Measurements from ENCODE around the gene KLRF1.
"Not testable (repeated sequence)": the region's sequence is repeated elsewhere in the genome, so short reads cannot be mapped to it uniquely, and the experiment has no call there.

KLRF1 gene

DNA sequence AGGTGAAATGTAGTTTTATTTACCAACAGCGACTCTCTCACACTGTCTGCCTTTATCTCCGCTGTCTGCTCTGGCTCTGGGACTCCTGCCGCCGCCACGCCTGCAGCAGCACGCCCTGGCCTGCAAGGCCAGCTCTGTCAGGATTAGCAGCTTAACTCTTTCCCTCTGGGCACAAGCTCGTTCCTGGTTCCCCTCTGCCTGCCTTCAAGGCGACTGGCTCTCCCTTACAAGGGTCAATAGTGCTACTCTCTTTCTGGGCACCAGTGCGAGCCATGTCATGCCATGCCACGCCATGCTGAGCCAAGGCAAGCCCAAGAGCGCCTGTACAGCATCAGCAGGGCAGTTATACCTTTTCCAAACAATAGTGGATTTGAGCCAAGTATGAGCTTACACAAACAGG lies 45.5 kb downstream of the KLRF1 start:
- ATAC-seq = no peak
- Mint-ChIP-seq H3K4me1 (peaks cover 14% of the 10 kb centered on the region), H3K36me3 (peaks cover 21% of the 10 kb centered on the region), H3K27ac (peak overlapping the region; percentile 52), H3K9me3 (no peaks in the 10 kb centered on the region), H3K4me3 (no peak overlapping the region)
- DNase-seq (ENCODE audit: low spot score in 2 of 2) = no peak

DNA sequence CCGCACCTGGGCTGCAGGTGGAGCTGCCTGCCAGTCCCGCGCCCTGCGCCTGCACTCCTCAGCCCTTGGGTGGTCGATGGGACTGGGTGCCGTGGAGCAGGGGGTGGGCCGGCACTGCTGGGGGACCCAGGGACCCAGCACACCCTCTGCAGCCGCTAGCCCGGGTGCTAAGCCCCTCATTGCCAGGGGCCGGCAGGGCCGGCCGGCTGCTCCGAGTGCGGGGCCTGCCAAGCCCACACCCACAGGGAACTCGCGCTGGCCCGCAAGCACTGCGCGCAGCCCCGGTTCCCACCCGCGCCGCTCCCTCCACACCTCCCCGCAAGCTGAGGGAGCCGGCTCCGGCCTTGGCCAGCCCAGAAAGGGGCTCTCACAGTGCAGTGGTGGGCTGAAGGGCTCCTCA lies 48.8 kb downstream of the KLRF1 start:
- H3K9me3 Mint-ChIP-seq; DNase-seq (ENCODE audit: low spot score in 2 of 2); ATAC-seq; H3K27ac Mint-ChIP-seq; H3K4me1 Mint-ChIP-seq; H3K36me3 Mint-ChIP-seq; H3K4me3 Mint-ChIP-seq: not testable (repeated sequence)

DNA sequence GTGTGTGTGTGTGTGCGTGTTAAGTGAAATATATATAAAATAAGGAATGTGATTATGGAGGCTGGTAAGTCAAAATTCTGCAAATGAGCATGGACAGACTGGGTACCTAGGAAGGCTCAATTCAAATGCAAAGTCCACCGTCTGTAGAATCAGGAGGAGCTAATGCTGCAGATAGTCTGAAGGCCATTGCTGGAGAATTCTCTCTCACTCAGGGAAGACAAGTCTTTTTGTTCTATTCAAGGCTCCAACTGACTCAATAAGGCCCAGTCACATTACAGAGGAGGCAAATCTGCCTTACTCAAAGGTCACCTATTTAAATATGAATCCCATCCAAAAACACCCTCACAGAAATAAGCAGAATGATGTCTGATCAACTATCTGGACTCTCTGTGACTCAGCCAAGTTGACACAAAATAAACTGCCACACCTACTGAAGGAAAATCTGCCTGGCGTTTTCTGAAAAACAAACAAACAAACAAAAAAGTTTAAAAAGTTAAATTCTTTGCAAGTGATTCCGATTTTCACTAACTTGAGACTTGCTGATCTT lies 53.3 kb downstream of the KLRF1 start:
- ATAC-seq (no peak), DNase-seq (ENCODE audit: low spot score in 2 of 2) (no peak)
- H3K36me3 Mint-ChIP-seq = no peaks in the 10 kb centered on the region
- no peaks in the 10 kb centered on the region for H3K9me3 Mint-ChIP-seq
- H3K4me1 Mint-ChIP-seq = no peaks in the 10 kb centered on the region
- H3K27ac Mint-ChIP-seq = no peak overlapping the region
- H3K4me3 Mint-ChIP-seq = no peak overlapping the region

- Mint-ChIP-seq H3K9me3 (no peaks in the 10 kb centered on the region), H3K4me1 (no peaks in the 10 kb centered on the region), H3K27ac (no peak within 1 kb of the TSS), H3K4me3 (no peak within 1 kb of the TSS), H3K36me3 (no peaks in the 10 kb centered on the region)
- ATAC-seq (no peak), DNase-seq (ENCODE audit: low spot score in 2 of 2) (no peak)
Observed at GRCh38 chr12:9881246-9881645, 54.0 kb downstream of the KLRF1 start, which contains the start of gene KLRF2. TSS of gene KLRF2 (plus strand) at chr12:9881489. CDS start at chr12:9881596, 107 bp downstream.

DNA sequence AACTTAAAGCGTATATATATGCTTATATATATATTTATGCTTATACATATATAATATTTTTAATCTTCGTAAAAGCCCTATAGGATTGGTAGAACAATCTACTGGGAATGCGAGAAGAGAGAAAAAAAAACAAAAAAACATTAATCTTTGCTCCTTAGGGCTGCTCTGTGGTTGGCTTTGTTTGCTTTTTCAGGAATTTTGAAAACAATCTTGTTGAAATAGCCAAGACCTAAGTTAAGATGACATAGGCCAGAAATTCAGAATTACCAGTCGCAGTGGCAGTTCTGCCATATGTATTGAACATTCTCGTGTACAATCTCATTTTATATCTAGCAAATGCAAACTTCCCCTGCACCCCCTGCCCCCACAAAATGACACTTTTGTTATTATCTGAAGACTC lies 54.7 kb downstream of the KLRF1 start:
- ATAC-seq (no peak), DNase-seq (ENCODE audit: low spot score in 2 of 2) (no peak)
- H3K9me3 Mint-ChIP-seq = no peaks in the 10 kb centered on the region
- H3K4me3 Mint-ChIP-seq = no peak overlapping the region
- H3K27ac Mint-ChIP-seq = no peak overlapping the region
- no peaks in the 10 kb centered on the region for H3K4me1 Mint-ChIP-seq
- H3K36me3 Mint-ChIP-seq = no peaks in the 10 kb centered on the region

- H3K4me1 Mint-ChIP-seq = no peaks in the 10 kb centered on the region
- ATAC-seq (no peak), DNase-seq (ENCODE audit: low spot score in 2 of 2) (no peak)
- no peak overlapping the region for H3K27ac Mint-ChIP-seq
- no peaks in the 10 kb centered on the region for H3K9me3 Mint-ChIP-seq
- H3K36me3 Mint-ChIP-seq = no peaks in the 10 kb centered on the region
- no peak overlapping the region for H3K4me3 Mint-ChIP-seq
Observed at GRCh38 chr12:9883175-9883574, 55.9 kb downstream of the KLRF1 start.

DNA sequence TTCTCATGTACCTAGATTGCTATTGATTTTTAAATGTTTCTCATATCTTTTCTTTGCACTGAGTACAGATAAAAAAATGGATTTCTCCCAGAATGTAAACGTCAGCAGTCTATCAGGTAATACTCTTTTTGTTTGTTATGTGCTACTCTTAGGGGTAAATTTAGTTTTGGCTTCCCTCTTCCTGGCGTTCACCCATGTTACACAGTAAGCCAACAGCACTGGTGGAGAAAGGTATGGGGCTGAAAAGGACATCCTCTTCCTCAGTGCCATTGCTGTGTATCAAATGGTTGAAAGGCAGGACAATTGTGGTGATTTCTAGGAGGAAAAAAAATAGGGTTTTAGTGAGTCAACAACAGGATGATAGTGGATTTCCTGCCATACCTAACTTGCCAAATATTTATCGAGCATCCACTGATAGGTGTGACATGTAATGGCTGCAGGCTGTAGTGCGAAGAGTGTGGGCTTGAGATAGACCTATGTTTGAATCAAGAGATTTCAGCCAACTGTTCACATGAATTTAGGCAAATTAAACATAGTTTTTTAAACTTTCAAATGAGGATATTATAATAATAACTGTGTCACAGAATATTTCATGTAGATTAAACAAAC lies 61.5 kb downstream of the KLRF1 start:
- no peak for DNase-seq (ENCODE audit: low spot score in 2 of 2)

More for the DNA sequence above, 61.5 kb downstream of the KLRF1 start:
- H3K36me3 Mint-ChIP-seq = no peaks in the 10 kb centered on the region
- peaks cover 10% of the 10 kb centered on the region for H3K4me1 Mint-ChIP-seq
- ATAC-seq = no peak
- no peaks in the 10 kb centered on the region for H3K9me3 Mint-ChIP-seq
- peak overlapping the region; percentile 56 for H3K27ac Mint-ChIP-seq
- no peak overlapping the region for H3K4me3 Mint-ChIP-seq

Data from stimulated activated effector memory CD8-positive, alpha-beta T cell treated with anti-CD3 and anti-CD28 coated beads, Interleukin-12 subunit alpha, Interleukin-12 subunit beta, amount 100 ng/mL, for 72 hours (primary cell).